GM18907 (cell line): ENCODE measurements around the gene MED12L.

Experiments used
- ATAC-seq: cut with Tn5 transposase; IDR thresholded peaks from one replicate; pipeline ENCODE4 v1.9.1; 2021; ENCODE audit warnings: mild to moderate bottlenecking, moderate library complexity; ENCODE audit not compliant: unreplicated experiment

The MED12L gene

GRCh38 chr3:151400341-151400740, 314.9 kb downstream of the MED12L start:
- no peak for ATAC-seq

- no peak for ATAC-seq
Observed at GRCh38 chr3:151402349-151402748, 316.9 kb downstream of the MED12L start.

- no peak for ATAC-seq
Observed at GRCh38 chr3:151403246-151403645, 317.8 kb downstream of the MED12L start.

DNA sequence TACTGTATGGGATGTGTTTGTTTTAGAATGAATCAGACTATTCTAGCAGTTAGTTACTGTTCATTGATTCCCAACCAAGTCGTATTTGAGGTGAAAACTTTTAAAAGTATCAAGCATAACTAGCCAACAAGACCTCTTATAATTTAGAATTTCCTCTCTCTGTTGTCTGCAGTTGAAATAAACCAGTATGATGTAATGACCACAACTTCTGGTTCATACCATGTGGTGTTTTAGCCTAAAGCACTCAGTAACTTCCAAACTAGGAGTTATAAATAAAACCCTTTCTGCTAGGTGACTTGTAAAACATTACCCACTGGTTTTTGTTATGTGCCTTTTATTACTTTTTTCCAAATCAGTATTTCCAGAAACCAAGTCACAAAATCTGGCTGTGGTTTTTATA, 318.9 kb downstream of the MED12L start:
- peak; percentile 82 for ATAC-seq

DNA sequence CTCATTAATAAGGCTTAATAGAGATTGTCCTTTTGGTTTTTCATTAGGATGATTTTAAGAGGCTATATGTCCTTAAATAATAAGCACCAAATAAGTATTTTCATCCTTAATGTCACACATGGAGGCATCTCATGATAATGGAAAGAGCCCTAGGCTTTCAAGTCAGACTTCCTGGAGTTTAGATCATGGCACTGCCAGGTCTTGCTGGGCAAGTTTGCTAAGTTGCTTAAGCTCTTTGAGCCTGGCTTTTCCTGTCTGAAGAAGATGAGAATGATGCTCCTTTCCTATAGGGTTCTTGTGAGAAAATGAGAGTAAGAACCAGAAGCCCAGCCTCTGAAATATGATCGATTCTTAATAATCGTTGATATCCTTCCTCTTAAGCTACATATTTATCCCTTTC, 322.5 kb downstream of the MED12L start:
- ATAC-seq = no peak

DNA sequence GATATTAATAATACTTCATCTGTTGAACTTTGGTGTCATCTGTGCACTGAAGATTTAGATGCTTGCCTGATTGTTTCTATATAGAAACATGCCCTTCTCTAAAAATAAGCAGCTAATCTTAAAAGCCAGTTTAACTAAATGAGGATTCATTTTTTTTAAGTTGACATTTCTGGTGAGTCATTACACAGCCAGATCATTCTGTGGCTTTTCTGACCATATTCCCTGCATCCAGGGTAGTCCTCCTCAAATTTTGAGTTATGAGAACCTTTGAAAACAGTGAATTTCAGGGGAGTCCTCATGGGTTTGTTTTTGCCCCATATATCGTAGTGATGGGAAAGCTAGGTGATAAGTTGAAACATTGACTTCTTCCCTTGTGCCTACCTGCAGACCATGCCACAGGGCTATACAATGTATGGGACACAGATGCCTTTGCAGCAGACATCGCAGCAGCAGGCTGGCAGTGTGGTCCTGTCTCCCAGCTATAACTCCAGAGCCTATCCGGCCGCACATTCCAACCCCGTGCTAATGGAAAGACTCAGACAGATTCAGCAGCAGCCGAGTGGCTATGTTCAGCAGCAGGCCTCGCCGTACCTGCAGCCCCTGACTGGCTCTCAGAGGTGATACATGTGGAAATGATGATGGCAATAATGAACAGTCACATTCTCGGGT, 325.6 kb downstream of the MED12L start:
- ATAC-seq = no peak

DNA sequence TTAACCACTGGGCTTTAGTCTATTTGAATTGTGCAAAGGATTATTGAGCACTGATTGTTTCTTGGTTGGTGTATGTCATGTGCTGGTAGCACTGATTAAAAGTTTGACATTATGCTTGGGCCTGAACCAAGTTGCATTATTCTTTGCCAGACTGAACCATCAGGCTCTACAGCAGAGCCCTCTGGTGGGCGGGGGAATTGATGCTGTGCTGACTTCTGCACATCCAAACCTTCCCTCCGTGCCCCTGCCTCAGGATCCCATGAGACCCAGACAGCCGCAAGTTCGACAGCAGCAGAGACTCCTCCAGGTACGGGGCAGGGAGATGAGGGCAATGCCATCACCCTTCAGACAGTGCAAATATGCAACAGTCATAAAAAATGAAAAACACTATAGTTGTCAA, 327.5 kb downstream of the MED12L start:
- ATAC-seq = no peak

- no peak for ATAC-seq
Observed at GRCh38 chr3:151415289-151415688, 329.8 kb downstream of the MED12L start.

DNA sequence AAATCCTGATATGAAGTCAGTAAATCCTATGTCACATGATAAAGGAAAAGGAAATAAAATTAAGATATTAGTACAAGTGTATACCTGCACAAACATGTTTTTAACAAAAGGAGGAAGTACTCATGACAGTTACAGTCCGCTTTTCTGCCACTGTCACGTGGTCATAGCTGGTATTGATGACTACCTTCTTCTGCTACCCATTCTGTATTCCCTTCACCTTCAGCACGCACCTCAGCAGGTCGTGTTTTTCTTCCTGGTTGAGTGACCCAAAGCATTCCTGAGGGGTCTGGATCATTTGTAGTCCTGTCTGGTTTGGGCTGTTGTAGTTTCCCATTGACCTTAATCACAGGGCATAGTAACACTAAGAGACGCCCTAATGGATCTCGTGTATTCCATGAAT, 334.3 kb downstream of the MED12L start:
- no peak for ATAC-seq

GRCh38 chr3:151421938-151422337, 336.5 kb downstream of the MED12L start:
- peak; percentile 69 for ATAC-seq

DNA sequence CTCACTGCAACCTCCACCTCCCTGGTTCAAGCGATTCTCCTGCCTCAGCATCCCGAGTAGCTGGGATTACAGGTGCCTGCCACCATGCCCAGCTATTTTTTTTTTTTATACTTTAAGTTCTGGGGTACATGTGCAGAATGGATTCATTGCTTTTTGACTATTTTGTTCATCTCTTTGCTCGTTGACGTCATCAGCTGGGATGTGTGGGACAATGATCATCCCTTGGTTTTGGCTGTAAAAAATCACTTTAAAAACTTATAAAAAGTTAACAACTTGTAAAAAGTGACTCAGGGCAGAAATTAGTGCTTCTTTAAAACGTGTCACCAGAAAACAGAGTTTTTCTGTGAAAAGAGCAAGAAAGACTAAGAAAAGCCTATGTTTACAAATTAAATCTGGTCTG, 337.6 kb downstream of the MED12L start:
- ATAC-seq = no peak

DNA sequence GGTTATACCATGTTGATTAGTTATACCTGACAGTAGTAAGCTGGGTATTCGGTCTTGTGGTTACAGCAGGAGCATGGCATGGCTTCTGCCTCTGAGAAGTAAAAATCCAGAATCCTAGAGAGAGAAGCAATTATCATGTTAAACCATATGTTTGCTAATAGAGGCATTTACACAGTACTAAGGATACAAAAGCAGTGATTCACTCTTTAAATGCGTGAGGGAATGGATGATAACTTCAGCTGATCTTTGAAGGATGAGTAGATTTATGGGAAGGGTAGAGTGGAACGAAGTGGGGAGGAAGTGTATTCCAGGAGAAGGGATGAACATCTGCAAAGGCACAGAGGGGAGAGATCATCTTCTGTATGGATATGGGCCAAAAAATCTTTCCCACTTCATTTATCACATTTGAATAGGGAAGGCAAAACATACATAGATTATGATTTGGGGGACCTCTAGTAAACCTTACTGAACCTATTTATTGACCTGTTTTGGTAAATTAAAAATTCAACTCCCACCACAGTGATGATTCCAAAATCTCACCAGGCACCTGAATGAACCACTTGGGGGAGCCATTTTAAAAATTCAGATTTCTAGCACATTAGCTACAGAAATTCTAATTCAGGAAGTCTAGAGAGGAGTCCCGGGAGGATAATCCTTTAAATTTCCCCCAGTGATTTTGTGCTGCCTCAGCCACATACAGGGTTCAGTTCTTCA, 340.3 kb downstream of the MED12L start:
- peak; percentile 22 for ATAC-seq

GRCh38 chr3:151426341-151426657, 340.8 kb downstream of the MED12L start:
- ATAC-seq = peak; percentile 85

GRCh38 chr3:151428386-151428785, 342.9 kb downstream of the MED12L start:
- no peak for ATAC-seq

- ATAC-seq = no peak
Observed at GRCh38 chr3:151430821-151431484, 345.5 kb downstream of the MED12L start.

DNA sequence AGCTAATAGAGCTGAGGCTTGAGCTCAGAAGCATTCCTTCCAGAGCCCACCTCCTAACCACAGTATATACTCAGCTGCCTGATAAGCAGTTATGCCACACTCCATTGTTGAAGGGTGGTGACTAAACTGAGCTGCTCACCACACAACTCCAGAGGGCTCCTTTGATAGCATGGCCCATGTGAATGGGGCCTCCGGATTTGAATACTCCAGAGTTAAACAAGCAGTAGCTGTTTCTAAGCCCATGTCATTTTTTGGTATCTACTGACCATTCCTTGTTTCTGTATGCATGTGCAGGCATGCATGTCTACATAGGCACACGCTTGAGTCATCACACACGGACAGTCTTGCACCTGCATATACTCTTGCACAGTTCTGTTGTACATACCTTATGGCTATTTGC, 346.5 kb downstream of the MED12L start:
- no peak for ATAC-seq

DNA sequence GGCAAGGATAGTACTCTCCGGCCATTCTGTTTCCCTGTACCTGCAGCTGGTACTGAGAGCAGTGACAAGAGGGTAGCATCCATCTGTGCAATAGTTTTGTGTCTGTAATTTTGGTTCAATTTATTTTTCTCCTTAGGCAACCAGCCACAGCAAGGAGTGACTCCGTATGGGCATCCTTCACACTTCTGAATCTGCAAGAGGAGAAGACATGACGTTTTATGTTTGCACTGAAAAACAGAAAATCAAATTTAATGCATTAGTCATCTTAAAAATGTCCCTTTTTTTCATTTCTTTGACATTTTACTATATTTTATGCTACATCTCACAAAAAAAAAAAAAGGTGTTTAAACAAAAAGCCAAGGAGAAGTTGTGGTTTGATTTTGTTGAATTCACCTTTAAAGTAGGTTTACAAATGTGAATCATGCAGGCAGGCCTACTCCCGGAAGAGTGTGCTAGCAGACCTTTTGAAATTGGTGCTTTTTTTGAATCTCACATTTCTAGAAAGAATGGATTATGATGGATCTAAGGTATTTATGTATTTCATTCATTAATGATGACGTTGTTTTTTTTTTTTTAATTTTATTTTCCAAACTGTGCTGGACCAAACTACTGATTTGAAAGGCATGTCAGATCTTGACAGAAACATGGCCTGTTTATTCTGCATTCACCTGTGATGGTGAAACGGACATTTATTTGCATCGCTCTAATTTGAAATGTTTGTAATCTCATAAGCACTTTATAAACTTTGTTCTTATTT, 347.3 kb downstream of the MED12L start:
- no peak for ATAC-seq

DNA sequence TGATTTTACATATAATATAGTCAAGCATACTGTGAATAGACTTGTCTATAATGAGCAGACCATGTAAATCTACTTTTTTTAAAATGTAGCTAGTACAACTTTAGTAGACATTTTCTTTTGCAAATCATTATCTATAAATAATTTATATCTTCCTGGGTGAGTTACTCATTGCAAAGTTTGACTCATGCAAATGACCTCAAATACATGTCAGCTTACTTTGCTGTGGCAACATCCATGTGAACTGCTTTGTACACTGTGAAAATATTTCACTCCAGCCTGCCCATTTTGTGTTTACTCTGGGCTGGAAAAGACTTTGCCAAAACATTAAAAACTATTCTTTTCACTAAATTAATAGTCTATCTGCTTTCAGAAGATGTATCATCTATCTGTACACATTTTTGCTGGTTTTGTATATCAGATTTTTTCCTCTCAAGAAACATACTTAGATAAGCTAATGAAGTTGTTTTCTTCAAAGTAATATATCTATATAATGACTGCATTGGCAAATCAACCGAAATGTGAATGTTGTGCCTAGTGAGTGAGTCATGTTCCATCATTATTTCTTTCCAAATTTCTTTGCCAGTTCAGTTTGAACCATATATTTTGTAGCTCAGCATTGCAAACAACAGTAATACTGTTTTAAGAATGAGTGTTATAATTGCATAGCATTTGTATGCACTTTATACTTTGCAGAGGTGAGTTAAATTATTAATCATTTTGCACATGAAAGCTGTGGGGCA, 348.9 kb downstream of the MED12L start:
- ATAC-seq = peak; percentile 59

GRCh38 chr3:151436675-151437446, 351.4 kb downstream of the MED12L start:
- no peak for ATAC-seq

DNA sequence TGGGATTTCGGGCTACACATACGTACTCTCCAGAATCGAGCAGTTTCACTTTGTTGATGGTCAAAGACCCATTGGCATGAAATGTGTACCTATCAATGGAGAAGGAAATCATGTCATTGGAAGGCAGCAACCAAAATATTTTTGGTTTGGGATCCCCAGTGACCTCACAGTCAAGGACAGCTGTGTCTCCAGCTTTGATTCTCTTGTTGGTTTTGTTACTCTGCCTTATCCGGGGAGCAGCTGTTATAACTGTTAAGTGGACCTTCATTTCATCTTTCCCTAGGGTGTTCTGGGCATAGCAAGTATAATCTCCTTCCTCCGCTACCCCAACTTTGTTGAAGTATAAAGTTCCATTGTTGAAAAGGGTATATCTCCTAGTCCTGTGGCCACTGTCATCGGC, 352.4 kb downstream of the MED12L start:
- ATAC-seq = no peak
